Superior temporal gyrus (tissue), 1 donor: ENCODE results near the gene AMIGO1.

ENCODE experiments used
- DNase-seq: peaks from one replicate; pipeline ENCODE4 v3.0.0-alpha.2; 2016; ENCODE audit errors: extremely low spot score

Gene AMIGO1

GRCh38 chr1:109454497-109455133, 54.9 kb downstream of the AMIGO1 start:
- no peak for DNase-seq
